Neural progenitor cell (in vitro differentiated cells): Measurements from ENCODE around the gene ZNF518B. TPM values are rescaled to one million over a fixed set of nuclear protein-coding genes. Genes with fewer than 3 reads are reported as not detected.
A peak's percentile ranks its signal among the peaks of the same experiment; 100 is the strongest.

ENCODE experiments used
- DNase-seq: peaks from one replicate; pipeline ENCODE4 v3.0.0-alpha.2; 2016; ENCODE audit warnings: low spot score
- H2AFZ ChIP-seq: fragments of 200-600 bp; sonication (generic); replicated peaks from 2 replicates; pipeline ENCODE4 v1.6.1; 2016; ENCODE audit warnings: antibody characterized with exemption
- H3F3A ChIP-seq: fragments of 200-600 bp; sonication (generic); 2 replicates; pipeline ENCODE4 v1.6.1; 2016; ENCODE audit warnings: antibody characterized with exemption, low read depth
- H3K27ac ChIP-seq: fragments of 200-600 bp; sonication (generic); 2 replicates; pipeline ENCODE4 v1.5.1; 2016; ENCODE audit warnings: mild to moderate bottlenecking
- H3K27me3 ChIP-seq: fragments of 200-600 bp; sonication (generic); 2 replicates; pipeline ENCODE4 v1.6.1; 2016; ENCODE audit warnings: mild to moderate bottlenecking, moderate library complexity
- H3K36me3 ChIP-seq: fragments of 200-600 bp; sonication (generic); 2 replicates; pipeline ENCODE4 v1.5.1; 2016
- H3K4me1 ChIP-seq: fragments of 200-600 bp; sonication (generic); 2 replicates; pipeline ENCODE4 v1.6.1; 2016; ENCODE audit warnings: mixed run types
- H3K4me2 ChIP-seq: fragments of 200-600 bp; sonication (generic); 2 replicates; pipeline ENCODE4 v1.6.1; 2016
- H3K4me3 ChIP-seq: fragments of 200-600 bp; sonication (generic); 2 replicates; pipeline ENCODE4 v1.5.1; 2016
- H3K79me2 ChIP-seq: fragments of 200-600 bp; sonication (generic); 2 replicates; pipeline ENCODE4 v1.6.1; 2016; ENCODE audit warnings: low read depth
- H3K9ac ChIP-seq: fragments of 200-600 bp; sonication (generic); 2 replicates; pipeline ENCODE4 v1.6.1; 2016
- H3K9me3 ChIP-seq: fragments of 200-600 bp; sonication (generic); 2 replicates; pipeline ENCODE4 v1.5.1; 2016; ENCODE audit warnings: low read depth
- H4K20me1 ChIP-seq: fragments of 200-600 bp; sonication (generic); 2 replicates; pipeline ENCODE4 v1.6.1; 2016; ENCODE audit warnings: low read depth
- H3K27ac Mint-ChIP-seq: 3 replicates; pipeline ENCODE4 v1.8.0; 2021; ENCODE audit warnings: mixed read lengths
- H3K27me3 Mint-ChIP-seq: 2 replicates; pipeline ENCODE4 v1.8.0; 2022; ENCODE audit warnings: low read depth, mild to moderate bottlenecking, inconsistent platforms, moderate library complexity, mixed read lengths; ENCODE audit not compliant: insufficient read depth
- H3K36me3 Mint-ChIP-seq: 3 replicates; pipeline ENCODE4 v1.8.0; 2021; ENCODE audit warnings: mixed read lengths
- H3K4me1 Mint-ChIP-seq: 3 replicates; pipeline ENCODE4 v1.8.0; 2021; ENCODE audit warnings: mixed read lengths
- H3K4me3 Mint-ChIP-seq: 3 replicates; pipeline ENCODE4 v1.8.0; 2021; ENCODE audit warnings: mild to moderate bottlenecking, moderate library complexity, mixed read lengths
- H3K9me3 Mint-ChIP-seq: 3 replicates; pipeline ENCODE4 v1.8.0; 2020; ENCODE audit warnings: mixed read lengths
- CTCF ChIP-seq: fragments of 200-600 bp; sonication (generic); IDR thresholded peaks from 2 replicates; pipeline ENCODE4 v1.5.1; 2017; ENCODE audit warnings: antibody characterized with exemption, mild to moderate bottlenecking
- EZH2 ChIP-seq: fragments of 200-600 bp; sonication (generic); IDR thresholded peaks from 2 replicates; pipeline ENCODE4 v1.6.1; 2017; ENCODE audit warnings: antibody characterized with exemption, mild to moderate bottlenecking, moderate library complexity
- EZH2phosphoT487 ChIP-seq: fragments of 200-600 bp; sonication (generic); IDR thresholded peaks from 2 replicates; pipeline ENCODE4 v1.6.1; 2017; ENCODE audit warnings: antibody characterized with exemption
- total RNA-seq: library from RNA; depleted of rRNA; stranded (reverse); fragments of >200 nt; gene quantifications from 2 replicates; pipeline ENCODE4 v1.2.3, GENCODE V29; 2015; ENCODE audit warnings: low replicate concordance

The ZNF518B gene
- total RNA-seq, 1 donor from 2014 or later: 158 TPM

GRCh38 chr4:10454726-10455125, 2.5 kb downstream of the ZNF518B start:
- H3K4me1 Mint-ChIP-seq: peaks cover 6% of the 10 kb centered on the region
- Histone ChIP-seq H3F3A (peaks cover 9% of the 10 kb centered on the region), H4K20me1 (peaks cover 33% of the 10 kb centered on the region), H3K9ac (no peak overlapping the region), H2AFZ (no peak overlapping the region), H3K4me3 (no peak overlapping the region), H3K27ac (no peak overlapping the region), H3K27me3 (peaks cover 25% of the 10 kb centered on the region), H3K4me2 (peak overlapping the region; percentile 86), H3K79me2 (peaks cover 58% of the 10 kb centered on the region), H3K36me3 (peaks cover 13% of the 10 kb centered on the region), H3K9me3 (no peaks in the 10 kb centered on the region), H3K4me1 (peaks cover 16% of the 10 kb centered on the region)
- no peak overlapping the region for H3K4me3 Mint-ChIP-seq
- H3K36me3 Mint-ChIP-seq: peaks cover 56% of the 10 kb centered on the region
- DNase-seq: no peak
- H3K27me3 Mint-ChIP-seq: peaks cover 11% of the 10 kb centered on the region
- peaks cover 56% of the 10 kb centered on the region for H3K9me3 Mint-ChIP-seq
- TF ChIP-seq CTCF: no peak
- no peak for TF ChIP-seq EZH2phosphoT487
- no peak overlapping the region for H3K27ac Mint-ChIP-seq

- Histone ChIP-seq H3K36me3 (peaks cover 13% of the 10 kb centered on the region), H3K27ac (no peak overlapping the region), H2AFZ (no peak overlapping the region), H3K4me2 (no peak overlapping the region), H3F3A (peaks cover 9% of the 10 kb centered on the region), H4K20me1 (peaks cover 33% of the 10 kb centered on the region), H3K79me2 (peaks cover 64% of the 10 kb centered on the region), H3K9ac (no peak overlapping the region), H3K4me1 (peaks cover 16% of the 10 kb centered on the region), H3K4me3 (no peak overlapping the region), H3K9me3 (no peaks in the 10 kb centered on the region), H3K27me3 (peaks cover 19% of the 10 kb centered on the region)
- Mint-ChIP-seq H3K4me3 (peak overlapping the region; percentile 38), H3K27me3 (peaks cover 9% of the 10 kb centered on the region), H3K9me3 (peaks cover 58% of the 10 kb centered on the region), H3K27ac (no peak overlapping the region), H3K36me3 (peaks cover 62% of the 10 kb centered on the region), H3K4me1 (peaks cover 6% of the 10 kb centered on the region)
- DNase-seq: no peak
- no peak for TF ChIP-seq EZH2phosphoT487
- no peak for TF ChIP-seq CTCF
- no peak for TF ChIP-seq EZH2
Observed at GRCh38 chr4:10454121-10454520, 3.1 kb downstream of the ZNF518B start.

- H3K4me3 Mint-ChIP-seq: no peak overlapping the region
- H3K4me1 Mint-ChIP-seq: no peaks in the 10 kb centered on the region
- no peak for TF ChIP-seq EZH2
- no peak for TF ChIP-seq EZH2phosphoT487
- no peak for TF ChIP-seq CTCF
- Histone ChIP-seq H4K20me1 (peaks cover 13% of the 10 kb centered on the region), H3K9me3 (peaks cover 19% of the 10 kb centered on the region), H3K27me3 (no peaks in the 10 kb centered on the region), H2AFZ (no peak overlapping the region), H3K4me3 (no peak overlapping the region), H3K9ac (no peak overlapping the region), H3K4me1 (no peaks in the 10 kb centered on the region), H3K27ac (no peak overlapping the region), H3F3A (no peaks in the 10 kb centered on the region), H3K4me2 (no peak overlapping the region), H3K79me2 (peaks cover 50% of the 10 kb centered on the region), H3K36me3 (peaks cover 42% of the 10 kb centered on the region)
- peaks cover 83% of the 10 kb centered on the region for H3K9me3 Mint-ChIP-seq
- peaks cover 6% of the 10 kb centered on the region for H3K27me3 Mint-ChIP-seq
- DNase-seq: no peak
- no peak overlapping the region for H3K27ac Mint-ChIP-seq
- peaks cover 94% of the 10 kb centered on the region for H3K36me3 Mint-ChIP-seq
Observed at GRCh38 chr4:10448991-10449390, 8.2 kb downstream of the ZNF518B start.
